ENCODE measurements around the gene LONP2. TPM values are rescaled to one million over a fixed set of nuclear protein-coding genes. Genes with fewer than 3 reads are reported as not detected.

Gene LONP2
- total RNA-seq, 1 donor from 2014 or later, result 50.7 TPM

- H4K20me1 ChIP-seq (ENCODE audit: insufficient read depth, low read length), result peaks cover 81% of the 10 kb centered on the region
- TF ChIP-seq, protein P1, sequence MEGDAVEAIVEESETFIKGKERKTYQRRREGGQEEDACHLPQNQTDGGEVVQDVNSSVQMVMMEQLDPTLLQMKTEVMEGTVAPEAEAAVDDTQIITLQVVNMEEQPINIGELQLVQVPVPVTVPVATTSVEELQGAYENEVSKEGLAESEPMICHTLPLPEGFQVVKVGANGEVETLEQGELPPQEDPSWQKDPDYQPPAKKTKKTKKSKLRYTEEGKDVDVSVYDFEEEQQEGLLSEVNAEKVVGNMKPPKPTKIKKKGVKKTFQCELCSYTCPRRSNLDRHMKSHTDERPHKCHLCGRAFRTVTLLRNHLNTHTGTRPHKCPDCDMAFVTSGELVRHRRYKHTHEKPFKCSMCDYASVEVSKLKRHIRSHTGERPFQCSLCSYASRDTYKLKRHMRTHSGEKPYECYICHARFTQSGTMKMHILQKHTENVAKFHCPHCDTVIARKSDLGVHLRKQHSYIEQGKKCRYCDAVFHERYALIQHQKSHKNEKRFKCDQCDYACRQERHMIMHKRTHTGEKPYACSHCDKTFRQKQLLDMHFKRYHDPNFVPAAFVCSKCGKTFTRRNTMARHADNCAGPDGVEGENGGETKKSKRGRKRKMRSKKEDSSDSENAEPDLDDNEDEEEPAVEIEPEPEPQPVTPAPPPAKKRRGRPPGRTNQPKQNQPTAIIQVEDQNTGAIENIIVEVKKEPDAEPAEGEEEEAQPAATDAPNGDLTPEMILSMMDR (IDR thresholded peaks at IDR 0.05; ENCODE audit: insufficient read depth, low read depth, low read length), result no peak
- TF ChIP-seq EZH2 (IDR thresholded peaks at IDR 0.05; ENCODE audit: insufficient read depth, low read length), result no peak
- Mint-ChIP-seq H3K4me3 (ENCODE audit: unreplicated experiment) (no peak overlapping the region), H3K27ac (ENCODE audit: unreplicated experiment) (no peak overlapping the region), H3K4me1 (ENCODE audit: low read depth, unreplicated experiment) (peaks cover 20% of the 10 kb centered on the region), H3K9me3 (ENCODE audit: unreplicated experiment) (peaks cover 4% of the 10 kb centered on the region), H3K36me3 (ENCODE audit: low read depth, unreplicated experiment) (peaks cover 7% of the 10 kb centered on the region), H3K27me3 (ENCODE audit: low read depth, unreplicated experiment) (no peaks in the 10 kb centered on the region)
- peaks cover 97% of the 10 kb centered on the region for H3K79me2 ChIP-seq (ENCODE audit: insufficient read depth, low read length)
- no peak overlapping the region for H3K4me2 ChIP-seq (ENCODE audit: low read length)
- H3K27ac ChIP-seq (ENCODE audit: low read depth, low read length), result no peak overlapping the region
- H3K36me3 ChIP-seq (ENCODE audit: insufficient read depth, low read length), result peaks cover 6% of the 10 kb centered on the region
- no peak overlapping the region for H3K9ac ChIP-seq (ENCODE audit: low read length)
- DNase-seq (ENCODE audit: low read depth), result no peak
- H3K4me1 ChIP-seq (ENCODE audit: insufficient read depth, low read length), result peaks cover 10% of the 10 kb centered on the region
- FAIRE-seq, result no peak
- H3K4me3 ChIP-seq (ENCODE audit: insufficient read depth, low read depth, low read length), result no peak overlapping the region
- no peak overlapping the region for H2AFZ ChIP-seq (ENCODE audit: low read depth, low read length)
- no peaks in the 10 kb centered on the region for H3K27me3 ChIP-seq (ENCODE audit: insufficient read depth, low read length)
- H3K9me3 ChIP-seq (ENCODE audit: insufficient read depth, low read depth, low read length), result no peaks in the 10 kb centered on the region
Measured at GRCh38 chr16:48361540-48362144, 117.5 kb downstream of the LONP2 start.

GRCh38 chr16:48365025-48365600 lies 121.0 kb downstream of the LONP2 start:
- H3K4me3 ChIP-seq (ENCODE audit: insufficient read depth, low read depth, low read length), result peak overlapping the region; percentile 64
- FAIRE-seq (no peak), DNase-seq (ENCODE audit: low read depth) (no peak)
- Mint-ChIP-seq H3K27ac (ENCODE audit: unreplicated experiment) (peak overlapping the region; percentile 90), H3K27me3 (ENCODE audit: low read depth, unreplicated experiment) (no peaks in the 10 kb centered on the region), H3K36me3 (ENCODE audit: low read depth, unreplicated experiment) (peaks cover 7% of the 10 kb centered on the region), H3K4me1 (ENCODE audit: low read depth, unreplicated experiment) (peaks cover 37% of the 10 kb centered on the region), H3K9me3 (ENCODE audit: unreplicated experiment) (peaks cover 4% of the 10 kb centered on the region), H3K4me3 (ENCODE audit: unreplicated experiment) (peak overlapping the region; percentile 89)
- H3K79me2 ChIP-seq (ENCODE audit: insufficient read depth, low read length), result peaks cover 98% of the 10 kb centered on the region
- H3K27me3 ChIP-seq (ENCODE audit: insufficient read depth, low read length), result no peaks in the 10 kb centered on the region
- H3K4me1 ChIP-seq (ENCODE audit: insufficient read depth, low read length), result peaks cover 22% of the 10 kb centered on the region
- peaks cover 6% of the 10 kb centered on the region for H3K36me3 ChIP-seq (ENCODE audit: insufficient read depth, low read length)
- H3K9me3 ChIP-seq (ENCODE audit: insufficient read depth, low read depth, low read length), result no peaks in the 10 kb centered on the region
- no peak overlapping the region for H2AFZ ChIP-seq (ENCODE audit: low read depth, low read length)
- no peak for TF ChIP-seq EZH2 (IDR thresholded peaks at IDR 0.05; ENCODE audit: insufficient read depth, low read length)
- TF ChIP-seq, protein P1 (IDR thresholded peaks at IDR 0.05; ENCODE audit: insufficient read depth, low read depth, low read length), result no peak
- peak overlapping the region; percentile 80 for H3K9ac ChIP-seq (ENCODE audit: low read length)
- peaks cover 85% of the 10 kb centered on the region for H4K20me1 ChIP-seq (ENCODE audit: insufficient read depth, low read length)
- peak overlapping the region; percentile 87 for H3K4me2 ChIP-seq (ENCODE audit: low read length)
- peak overlapping the region; percentile 73 for H3K27ac ChIP-seq (ENCODE audit: low read depth, low read length)

All from astrocyte (in vitro differentiated cells and primary cell).